Measurements from ENCODE around the gene SPOCK1. TPM values are rescaled to one million over a fixed set of nuclear protein-coding genes. Genes with fewer than 3 reads are reported as not detected.

SPOCK1 gene
- total RNA-seq, 2 donors from 2014 or later, result 2.1 to 8.5 TPM

DNA sequence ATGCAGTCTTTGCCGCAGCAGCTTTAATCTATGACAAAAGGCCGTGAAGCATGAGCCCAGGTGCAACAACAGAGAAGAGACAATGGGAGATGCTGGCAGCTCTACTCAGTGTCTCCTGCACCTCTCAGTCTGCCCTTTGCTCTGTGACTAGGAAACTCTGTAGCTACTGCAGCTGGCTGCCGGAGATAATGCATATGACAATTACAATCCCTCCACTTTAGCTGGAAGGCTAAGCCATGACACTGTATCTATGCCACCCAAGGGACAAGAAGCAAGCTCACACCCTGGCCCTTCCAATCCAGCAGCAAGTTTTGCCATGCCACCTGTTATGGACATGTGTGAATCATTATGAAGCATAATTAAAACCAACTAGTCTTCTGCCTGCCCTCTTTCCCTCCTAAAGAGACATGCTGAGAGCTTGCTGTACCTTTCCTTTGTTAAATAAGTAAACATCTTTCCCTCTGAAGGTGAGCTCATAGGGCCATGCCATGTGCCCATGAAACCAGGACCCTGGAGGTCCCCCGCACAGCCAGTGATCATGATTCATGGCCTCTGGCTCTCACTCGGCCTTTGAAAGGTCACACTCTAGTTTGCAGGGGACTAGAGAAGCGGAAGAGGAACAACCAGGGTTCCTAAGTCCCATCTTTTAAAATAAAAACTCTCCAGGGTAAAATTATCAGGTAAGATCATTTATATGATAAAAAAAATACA is 219.4 kb downstream of the SPOCK1 start:
- no peaks in the 10 kb centered on the region for H3K36me3 ChIP-seq
- TF ChIP-seq, protein P1, sequence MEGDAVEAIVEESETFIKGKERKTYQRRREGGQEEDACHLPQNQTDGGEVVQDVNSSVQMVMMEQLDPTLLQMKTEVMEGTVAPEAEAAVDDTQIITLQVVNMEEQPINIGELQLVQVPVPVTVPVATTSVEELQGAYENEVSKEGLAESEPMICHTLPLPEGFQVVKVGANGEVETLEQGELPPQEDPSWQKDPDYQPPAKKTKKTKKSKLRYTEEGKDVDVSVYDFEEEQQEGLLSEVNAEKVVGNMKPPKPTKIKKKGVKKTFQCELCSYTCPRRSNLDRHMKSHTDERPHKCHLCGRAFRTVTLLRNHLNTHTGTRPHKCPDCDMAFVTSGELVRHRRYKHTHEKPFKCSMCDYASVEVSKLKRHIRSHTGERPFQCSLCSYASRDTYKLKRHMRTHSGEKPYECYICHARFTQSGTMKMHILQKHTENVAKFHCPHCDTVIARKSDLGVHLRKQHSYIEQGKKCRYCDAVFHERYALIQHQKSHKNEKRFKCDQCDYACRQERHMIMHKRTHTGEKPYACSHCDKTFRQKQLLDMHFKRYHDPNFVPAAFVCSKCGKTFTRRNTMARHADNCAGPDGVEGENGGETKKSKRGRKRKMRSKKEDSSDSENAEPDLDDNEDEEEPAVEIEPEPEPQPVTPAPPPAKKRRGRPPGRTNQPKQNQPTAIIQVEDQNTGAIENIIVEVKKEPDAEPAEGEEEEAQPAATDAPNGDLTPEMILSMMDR (IDR thresholded peaks at IDR 0.05), result no peak
- H3K9ac ChIP-seq (ENCODE audit: low read depth in 2 of 2, low read length in 2 of 2), result no peak overlapping the region
- no peaks in the 10 kb centered on the region for H3K9me3 ChIP-seq
- H3K4me3 ChIP-seq, result no peak overlapping the region
- no peaks in the 10 kb centered on the region for H3K4me1 ChIP-seq
- intact Hi-C loops (cut with DNase I), result no loop called here
- no peak overlapping the region for H3K27ac ChIP-seq
- no peak for DNase-seq
- no peaks in the 10 kb centered on the region for H3K27me3 ChIP-seq

DNA sequence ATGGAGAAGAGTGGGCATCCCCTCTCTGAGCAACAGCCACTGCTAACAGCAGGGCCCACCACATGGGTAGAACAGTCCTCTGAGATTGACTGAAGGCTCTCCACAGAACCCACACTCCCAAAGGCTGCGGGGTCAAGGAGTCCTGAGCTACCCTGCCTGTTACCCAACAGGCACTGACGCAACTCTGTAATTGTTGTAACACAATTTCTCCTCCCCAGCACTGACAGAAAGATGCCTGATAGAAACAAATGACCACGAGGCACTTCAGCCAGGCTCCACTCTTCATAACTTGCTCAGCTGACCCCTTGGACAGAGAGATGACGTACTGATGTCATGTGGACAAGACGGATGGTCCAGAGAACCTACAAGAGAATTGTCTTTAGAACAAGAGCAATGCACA is 220.7 kb downstream of the SPOCK1 start:
- TF ChIP-seq, protein P1 (IDR thresholded peaks at IDR 0.05), result no peak
- Histone ChIP-seq H3K9ac (ENCODE audit: low read depth in 2 of 2, low read length in 2 of 2) (no peak overlapping the region), H3K9me3 (no peaks in the 10 kb centered on the region), H3K4me3 (no peak overlapping the region), H3K4me1 (no peaks in the 10 kb centered on the region), H3K27ac (no peak overlapping the region), H3K27me3 (no peaks in the 10 kb centered on the region), H3K36me3 (no peaks in the 10 kb centered on the region)
- intact Hi-C loops (cut with DNase I), result no loop called here
- DNase-seq, result no peak

DNA sequence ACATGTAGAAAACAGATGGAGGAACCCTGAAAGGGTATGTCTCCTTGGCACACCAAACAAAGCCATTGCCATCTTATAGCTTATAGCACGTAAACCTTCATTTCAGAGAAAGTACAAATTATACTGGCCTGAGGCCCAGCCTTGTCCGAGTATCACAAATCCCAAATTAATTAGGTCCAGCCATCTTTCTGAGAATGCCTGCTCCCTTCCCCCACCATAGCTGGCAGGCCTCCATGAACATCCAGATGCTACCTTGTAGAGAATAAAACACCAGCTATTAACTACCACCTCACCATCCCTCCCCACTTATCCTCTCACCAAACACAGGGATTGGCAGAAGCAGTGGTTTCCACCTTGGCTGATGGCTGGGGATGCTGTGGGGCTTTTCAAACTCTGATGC is 224.0 kb downstream of the SPOCK1 start:
- Histone ChIP-seq H3K36me3 (no peaks in the 10 kb centered on the region), H3K4me3 (no peak overlapping the region), H3K4me1 (no peaks in the 10 kb centered on the region), H3K27me3 (no peaks in the 10 kb centered on the region), H3K9me3 (no peaks in the 10 kb centered on the region), H3K9ac (ENCODE audit: low read depth in 2 of 2, low read length in 2 of 2) (no peak overlapping the region), H3K27ac (no peak overlapping the region)
- TF ChIP-seq, protein P1 (IDR thresholded peaks at IDR 0.05), result no peak
- DNase-seq, result no peak
- intact Hi-C loops (cut with DNase I), result no loop called here

DNA sequence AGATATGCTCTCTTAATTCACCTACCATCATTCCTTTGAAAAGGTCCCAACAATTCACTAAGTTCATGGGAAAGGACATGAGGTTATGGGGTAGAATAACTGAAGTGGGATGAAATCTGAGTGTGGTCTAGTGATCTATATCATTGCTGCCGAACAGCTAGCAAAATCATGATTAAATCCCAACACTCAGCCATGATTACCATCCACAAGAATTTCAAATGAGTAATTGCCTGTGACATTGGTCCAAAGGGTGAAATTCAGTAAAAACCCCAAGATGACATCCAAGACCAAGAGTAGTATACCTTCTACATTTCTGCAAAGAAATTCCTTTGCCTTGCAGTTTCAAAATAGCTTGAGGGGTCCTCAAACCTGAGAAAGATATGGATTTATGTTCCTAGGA is 225.6 kb downstream of the SPOCK1 start:
- no peak for DNase-seq
- TF ChIP-seq, protein P1 (IDR thresholded peaks at IDR 0.05), result no peak
- Histone ChIP-seq H3K9ac (ENCODE audit: low read depth in 2 of 2, low read length in 2 of 2) (no peak overlapping the region), H3K4me3 (no peak overlapping the region), H3K9me3 (no peaks in the 10 kb centered on the region), H3K27me3 (no peaks in the 10 kb centered on the region), H3K36me3 (no peaks in the 10 kb centered on the region), H3K4me1 (no peaks in the 10 kb centered on the region), H3K27ac (no peak overlapping the region)
- intact Hi-C loops (cut with DNase I), result no loop called here

DNA sequence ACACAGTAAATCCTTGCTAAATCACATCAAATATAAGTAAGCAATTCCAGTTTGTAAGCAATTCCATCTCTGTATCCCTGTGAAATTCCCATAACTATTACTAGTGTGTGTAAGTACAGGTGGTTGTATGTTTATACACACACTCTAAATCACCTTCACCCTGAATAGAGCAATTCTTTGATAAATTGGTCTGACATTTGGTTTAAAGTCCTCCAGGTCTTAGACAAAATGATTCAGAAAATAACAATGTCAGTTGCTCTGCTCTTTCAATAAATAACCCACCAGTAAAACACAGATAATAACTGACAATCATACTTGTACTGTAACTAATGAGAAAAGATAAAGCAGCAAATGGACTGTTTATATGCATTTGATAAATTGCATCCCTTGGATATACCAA is 226.3 kb downstream of the SPOCK1 start:
- no peak for DNase-seq
- intact Hi-C loops (cut with DNase I), result no loop called here
- Histone ChIP-seq H3K4me1 (no peaks in the 10 kb centered on the region), H3K4me3 (no peak overlapping the region), H3K9ac (ENCODE audit: low read depth in 2 of 2, low read length in 2 of 2) (no peak overlapping the region), H3K9me3 (no peaks in the 10 kb centered on the region), H3K27ac (no peak overlapping the region), H3K27me3 (no peaks in the 10 kb centered on the region), H3K36me3 (no peaks in the 10 kb centered on the region)
- TF ChIP-seq, protein P1 (IDR thresholded peaks at IDR 0.05), result no peak
